A204.1 (cell line): ENCODE data around the gene HNRNPA2B1.
"Not testable (repeated sequence)": the region's sequence is repeated elsewhere in the genome, so short reads cannot be mapped to it uniquely, and the experiment has no call there.

ENCODE experiments used
- FAIRE-seq: peaks from 2 replicates; lab custom pipeline; 2012; peaks lifted over from hg19 to GRCh38; lab: Jason Lieb, UNC

HNRNPA2B1 gene

DNA sequence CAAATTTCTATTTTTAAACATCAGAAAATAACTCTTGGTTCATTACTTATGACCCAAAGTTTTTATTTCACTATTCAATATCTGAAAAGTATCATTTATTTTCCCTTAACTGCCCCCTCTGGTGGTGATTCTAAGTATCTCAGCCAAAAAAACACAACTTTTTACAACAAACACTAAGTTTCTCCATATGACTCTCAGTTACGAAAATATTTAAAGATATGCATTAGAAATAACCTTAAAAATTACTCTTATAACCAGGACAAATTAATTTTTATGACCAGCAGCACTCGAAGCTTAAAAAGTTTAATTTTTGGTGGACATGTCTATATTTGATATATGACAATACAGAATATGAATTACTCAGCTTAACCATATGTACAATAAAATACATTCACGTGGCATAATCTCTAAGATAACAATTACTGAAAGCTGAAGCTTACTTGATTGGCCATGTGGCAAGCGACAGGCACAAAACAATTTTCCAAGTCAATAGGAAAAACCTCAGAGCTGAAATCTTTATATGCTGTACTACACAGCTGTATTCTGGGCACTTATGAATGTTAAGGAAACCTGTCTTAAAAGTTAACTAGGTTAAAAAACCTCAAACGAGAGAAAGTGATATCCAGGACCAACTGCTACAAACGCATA lies 2.3 kb downstream of the HNRNPA2B1 start:
- peak; percentile 92 for FAIRE-seq

- FAIRE-seq: no peak
These were observed 3.1 kb downstream of the HNRNPA2B1 start for GRCh38 chr7:26197153-26198115.

- FAIRE-seq: no peak
These were observed 4.5 kb downstream of the HNRNPA2B1 start for GRCh38 chr7:26195867-26196657.

GRCh38 chr7:26195182-26195581 lies 5.4 kb downstream of the HNRNPA2B1 start:
- no peak for FAIRE-seq

DNA sequence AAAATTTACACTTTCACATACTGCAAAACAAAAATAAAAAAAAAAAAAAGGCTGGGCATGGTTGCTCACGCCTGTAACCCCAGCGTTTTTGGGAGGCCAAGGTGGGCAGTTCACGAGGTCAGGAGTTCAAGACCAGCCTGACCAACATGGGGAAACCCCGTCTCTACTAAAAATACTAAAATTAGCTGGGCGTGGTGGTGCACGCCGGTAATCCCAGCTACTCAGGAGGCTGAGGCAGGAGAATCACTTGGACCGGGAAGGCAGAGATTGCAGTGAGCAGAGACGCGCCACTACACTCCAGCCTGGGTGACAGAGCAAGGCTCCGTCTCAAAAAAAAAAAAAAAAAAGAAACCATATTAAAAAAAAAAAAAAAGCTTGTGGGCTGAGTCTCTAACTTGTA lies 5.8 kb downstream of the HNRNPA2B1 start:
- not testable (repeated sequence) for FAIRE-seq

- FAIRE-seq: no peak
These were observed 6.9 kb downstream of the HNRNPA2B1 start for GRCh38 chr7:26193432-26194207.

DNA sequence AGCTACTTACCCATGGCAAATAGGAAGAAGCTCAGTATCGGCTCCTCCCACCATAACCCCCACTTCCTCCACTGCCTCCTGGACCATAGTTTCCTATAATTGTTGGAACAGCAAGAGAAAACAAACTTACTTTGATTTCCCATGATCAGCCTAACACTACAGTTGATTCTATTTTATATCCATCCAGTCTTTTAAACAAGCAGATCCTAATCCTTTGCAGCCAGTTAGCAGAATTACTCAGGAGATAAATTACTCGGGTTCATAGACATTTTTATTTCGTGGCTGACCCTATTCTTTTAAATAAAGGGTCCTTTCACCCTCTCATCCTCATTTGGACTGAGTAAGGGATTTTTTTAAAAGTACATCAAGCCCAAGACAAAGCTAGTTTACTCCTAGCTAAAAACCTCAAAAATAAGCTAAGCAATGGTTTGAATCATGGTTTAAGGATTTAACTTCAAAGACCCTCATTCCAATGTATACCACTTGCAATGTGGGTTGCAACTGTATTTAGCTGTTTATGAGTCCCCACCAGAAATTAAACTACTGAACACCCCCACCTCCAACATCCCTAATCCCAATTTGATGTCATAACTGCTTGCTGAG lies 8.0 kb downstream of the HNRNPA2B1 start:
- no peak for FAIRE-seq

- FAIRE-seq: no peak
These were observed 8.5 kb downstream of the HNRNPA2B1 start for GRCh38 chr7:26191974-26192479.

GRCh38 chr7:26191233-26191973 lies 9.1 kb downstream of the HNRNPA2B1 start:
- no peak for FAIRE-seq

DNA sequence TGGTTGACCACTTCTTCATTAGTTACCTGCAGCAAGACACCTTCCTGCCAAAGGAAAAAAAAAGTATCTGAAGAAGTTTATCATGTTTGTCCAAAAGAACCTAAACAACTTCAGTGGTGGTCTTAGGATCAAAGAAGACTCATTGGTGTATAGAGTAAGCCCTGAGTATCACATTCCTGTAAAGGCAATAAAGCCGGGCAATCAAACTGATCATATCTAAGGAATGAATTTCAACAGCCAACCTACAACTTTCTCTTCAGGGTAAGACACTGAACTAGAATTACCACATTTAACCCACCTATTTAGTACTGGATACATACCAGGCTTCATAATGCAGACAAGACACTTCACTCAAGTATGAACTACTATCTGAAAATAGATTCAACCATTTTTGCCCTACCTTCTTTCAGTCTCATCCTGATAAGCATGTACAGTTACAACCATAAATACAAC lies 10.1 kb downstream of the HNRNPA2B1 start:
- no peak for FAIRE-seq

GRCh38 chr7:26189697-26190096 lies 10.8 kb downstream of the HNRNPA2B1 start:
- FAIRE-seq: no peak

DNA sequence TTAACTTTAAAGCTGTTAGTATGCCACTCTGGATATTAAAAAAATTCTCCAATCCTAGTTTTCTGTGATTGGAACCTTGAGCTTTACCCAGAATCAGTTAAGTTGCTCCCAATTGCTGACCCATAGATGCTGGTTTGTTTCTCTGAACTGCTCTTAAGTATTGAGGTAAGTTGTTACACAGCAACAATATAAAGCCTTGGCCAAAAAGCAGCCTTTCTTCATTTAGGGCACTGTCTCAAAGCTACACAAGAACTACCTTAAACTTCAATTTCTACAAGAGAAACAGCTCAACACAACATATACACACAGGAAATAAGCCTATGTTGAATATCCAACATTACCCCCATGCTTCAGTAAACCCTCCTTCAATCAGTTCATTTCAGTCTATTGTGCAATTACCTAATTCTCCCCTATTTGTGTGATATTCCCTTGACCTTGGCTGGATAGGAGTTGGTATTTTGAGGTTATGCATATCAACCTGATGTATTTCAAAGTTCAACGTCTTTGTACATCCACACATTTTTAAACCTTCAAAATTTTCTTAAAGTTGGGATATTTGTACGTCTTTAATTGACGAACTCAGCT lies 11.5 kb downstream of the HNRNPA2B1 start:
- FAIRE-seq: no peak

DNA sequence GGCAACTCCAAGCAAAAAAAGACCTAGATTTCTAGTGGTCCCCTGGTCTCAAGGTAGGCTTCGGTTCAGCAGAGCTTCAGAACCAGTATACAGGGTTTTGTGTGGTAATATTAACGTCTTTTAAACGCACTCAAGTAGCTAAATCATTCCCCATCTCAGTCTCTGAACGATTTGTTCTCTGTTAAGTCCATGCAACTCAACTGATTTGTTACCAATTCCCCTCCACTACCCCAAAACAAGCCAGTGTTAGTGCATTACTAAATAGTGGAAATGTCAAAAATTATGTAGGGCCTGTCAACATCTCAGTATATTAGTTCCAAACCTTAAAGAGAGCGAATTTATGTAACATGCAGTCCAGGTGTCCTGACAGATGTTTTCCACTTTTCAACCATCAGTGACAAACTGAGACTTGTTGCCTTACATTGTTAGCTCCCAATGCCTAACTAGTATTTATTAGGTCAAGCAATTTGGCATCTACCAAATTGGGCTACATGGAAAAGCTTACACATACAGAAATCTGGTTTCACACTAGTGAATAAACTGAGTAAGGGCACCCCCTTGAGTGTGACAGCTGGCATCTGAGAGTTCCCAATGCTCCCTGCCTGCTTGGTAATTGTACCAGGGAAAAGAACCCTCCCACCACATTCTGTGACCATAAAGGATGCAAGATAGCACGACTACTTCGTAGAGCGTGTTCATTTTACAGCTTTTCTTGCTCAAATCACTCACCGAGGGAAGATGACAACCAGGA lies 12.2 kb downstream of the HNRNPA2B1 start:
- no peak for FAIRE-seq

DNA sequence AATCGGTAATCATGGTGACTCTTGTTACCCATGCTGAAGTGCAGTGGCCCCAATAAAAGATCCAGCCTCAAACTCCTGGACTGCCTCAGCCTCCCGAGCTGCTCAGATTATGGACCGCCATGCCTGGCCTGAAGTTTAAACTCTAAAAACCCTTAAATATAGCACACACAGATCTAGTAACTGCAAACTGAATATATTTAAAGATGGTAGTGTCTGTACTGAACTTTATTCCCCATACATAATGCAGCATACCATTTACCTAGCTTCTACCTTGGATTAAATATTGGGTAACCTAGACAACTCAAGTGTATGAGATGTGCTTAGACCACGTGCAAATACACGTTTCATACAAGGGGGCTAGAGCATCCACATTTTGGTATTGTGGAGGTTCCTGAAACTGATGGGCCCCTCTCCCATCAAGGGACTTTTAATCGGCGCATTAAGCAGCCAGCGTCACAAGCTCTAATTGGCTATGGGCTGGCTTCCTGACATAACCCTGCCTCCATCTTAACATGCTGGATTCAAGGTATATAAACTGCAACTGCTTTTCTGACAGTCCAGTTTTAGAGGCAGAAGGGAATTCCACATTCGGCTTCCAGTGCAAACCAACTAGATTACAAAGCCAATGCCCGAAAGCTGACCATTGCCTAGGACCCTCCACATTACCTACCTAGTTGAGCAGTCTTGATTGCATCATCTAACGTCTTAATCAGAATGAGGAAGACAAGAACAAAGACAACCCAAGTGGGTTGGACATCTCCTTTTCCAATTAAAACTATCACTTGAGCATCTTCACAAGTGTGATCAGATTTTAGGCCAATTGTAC lies 13.0 kb downstream of the HNRNPA2B1 start:
- FAIRE-seq: no peak

DNA sequence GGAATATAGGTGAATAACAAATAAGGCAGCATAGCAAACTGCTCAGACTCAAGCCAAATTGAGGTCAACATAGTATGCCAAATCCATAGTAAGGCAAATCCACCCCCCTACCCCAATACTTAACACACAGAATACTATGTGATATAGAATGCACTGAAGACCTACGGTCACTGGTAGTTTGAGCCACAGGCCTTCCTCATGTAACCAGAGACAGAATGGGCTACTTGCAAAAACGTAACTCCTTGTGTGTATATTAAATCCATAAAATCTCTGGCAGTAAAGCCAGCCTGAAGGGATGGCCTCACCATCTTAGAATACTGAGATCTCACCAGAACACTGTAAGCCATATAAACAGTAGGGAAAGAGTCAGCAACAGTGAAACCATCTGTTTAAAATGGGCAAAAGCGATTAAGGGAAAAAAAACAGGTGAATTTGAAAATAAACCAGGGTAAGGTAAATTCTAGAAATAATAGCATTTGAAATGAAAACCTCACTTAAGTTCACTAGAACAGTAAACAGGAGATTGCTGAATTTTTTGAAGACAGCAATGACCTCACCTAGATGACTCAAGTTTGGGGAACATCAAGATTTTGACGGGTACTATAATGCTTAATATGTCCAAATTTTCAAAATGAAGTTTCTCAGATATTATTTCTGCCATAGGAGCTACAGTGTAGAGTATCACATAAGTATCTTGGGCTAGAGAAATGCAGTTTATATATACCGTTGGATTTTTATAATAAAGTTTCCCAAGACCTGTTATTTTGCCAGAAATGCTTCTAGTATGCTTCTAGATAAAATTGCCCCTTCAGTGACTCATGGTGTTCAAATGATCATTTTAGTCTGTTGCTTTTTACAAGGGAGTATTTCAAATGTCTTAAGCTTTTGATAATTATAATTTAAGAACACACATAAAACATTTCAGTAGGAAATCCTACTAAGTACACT lies 13.9 kb downstream of the HNRNPA2B1 start:
- FAIRE-seq: no peak

GRCh38 chr7:26185844-26186180 lies 14.7 kb downstream of the HNRNPA2B1 start:
- FAIRE-seq: no peak

DNA sequence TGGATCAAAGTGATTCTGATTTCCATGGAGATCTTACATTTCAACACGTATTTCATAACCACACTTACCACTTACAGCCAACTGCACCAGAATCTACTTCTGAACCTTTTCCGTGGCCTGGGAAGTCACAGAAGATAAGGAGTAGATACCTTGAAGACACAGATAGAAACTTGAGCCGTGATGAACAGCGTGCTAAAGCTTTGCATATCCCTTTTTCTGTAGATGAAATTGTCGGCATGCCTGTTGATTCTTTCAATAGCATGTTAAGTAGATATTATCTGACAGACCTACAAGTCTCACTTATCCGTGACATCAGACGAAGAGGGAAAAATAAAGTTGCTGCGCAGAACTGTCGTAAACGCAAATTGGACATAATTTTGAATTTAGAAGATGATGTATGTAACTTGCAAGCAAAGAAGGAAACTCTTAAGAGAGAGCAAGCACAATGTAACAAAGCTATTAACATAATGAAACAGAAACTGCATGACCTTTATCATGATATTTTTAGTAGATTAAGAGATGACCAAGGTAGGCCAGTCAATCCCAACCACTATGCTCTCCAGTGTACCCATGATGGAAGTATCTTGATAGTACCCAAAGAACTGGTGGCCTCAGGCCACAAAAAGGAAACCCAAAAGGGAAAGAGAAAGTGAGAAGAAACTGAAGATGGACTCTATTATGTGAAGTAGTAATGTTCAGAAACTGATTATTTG lies 15.3 kb downstream of the HNRNPA2B1 start:
- peak; percentile 21 for FAIRE-seq
